ENCODE results near the gene IL17D.
"Not testable (repeated sequence)": the region's sequence is repeated elsewhere in the genome, so short reads cannot be mapped to it uniquely, and the experiment has no call there.

Gene IL17D

GRCh38 chr13:20721058-20721453 is 17.6 kb downstream of the IL17D start:
- no peaks in the 10 kb centered on the region for H3K9me3 Mint-ChIP-seq (ENCODE audit: low read depth)
- H3K27ac Mint-ChIP-seq, result no peak overlapping the region
- no peaks in the 10 kb centered on the region for H3K36me3 Mint-ChIP-seq
- H3K4me1 Mint-ChIP-seq (ENCODE audit: low read depth), result peaks cover 1% of the 10 kb centered on the region
- H3K27me3 Mint-ChIP-seq, result no peaks in the 10 kb centered on the region
- H3K4me3 Mint-ChIP-seq, result peak overlapping the region; percentile 20

- Mint-ChIP-seq H3K9me3 (ENCODE audit: low read depth) (no peaks in the 10 kb centered on the region), H3K27ac (no peak overlapping the region), H3K27me3 (no peaks in the 10 kb centered on the region), H3K4me3 (peak overlapping the region; percentile 66), H3K4me1 (ENCODE audit: low read depth) (peaks cover 1% of the 10 kb centered on the region), H3K36me3 (no peaks in the 10 kb centered on the region)
Measured at GRCh38 chr13:20721454-20722357, 18.2 kb downstream of the IL17D start.

GRCh38 chr13:20727856-20728255 is 24.4 kb downstream of the IL17D start:
- no peak overlapping the region for H3K4me3 Mint-ChIP-seq
- H3K27me3 Mint-ChIP-seq, result no peaks in the 10 kb centered on the region
- H3K9me3 Mint-ChIP-seq (ENCODE audit: low read depth), result no peaks in the 10 kb centered on the region
- no peak overlapping the region for H3K27ac Mint-ChIP-seq
- peaks cover 7% of the 10 kb centered on the region for H3K36me3 Mint-ChIP-seq
- H3K4me1 Mint-ChIP-seq (ENCODE audit: low read depth), result no peaks in the 10 kb centered on the region

- Mint-ChIP-seq H3K4me3 (no peak overlapping the region), H3K9me3 (ENCODE audit: low read depth) (no peaks in the 10 kb centered on the region), H3K27ac (no peak overlapping the region)
Measured at GRCh38 chr13:20728579-20729311, 25.2 kb downstream of the IL17D start.

GRCh38 chr13:20729633-20730585 is 26.4 kb downstream of the IL17D start:
- Mint-ChIP-seq H3K27ac (no peak overlapping the region), H3K9me3 (ENCODE audit: low read depth) (no peaks in the 10 kb centered on the region), H3K27me3 (no peaks in the 10 kb centered on the region), H3K4me3 (no peak overlapping the region), H3K4me1 (ENCODE audit: low read depth) (no peaks in the 10 kb centered on the region), H3K36me3 (peaks cover 10% of the 10 kb centered on the region)

More at GRCh38 chr13:20728579-20729311, 25.2 kb downstream of the IL17D start:
- Mint-ChIP-seq H3K36me3 (peaks cover 7% of the 10 kb centered on the region), H3K27me3 (no peaks in the 10 kb centered on the region), H3K4me1 (ENCODE audit: low read depth) (no peaks in the 10 kb centered on the region)

- H3K4me3 Mint-ChIP-seq, result no peak overlapping the region
- H3K9me3 Mint-ChIP-seq (ENCODE audit: low read depth), result no peaks in the 10 kb centered on the region
- peaks cover 14% of the 10 kb centered on the region for H3K36me3 Mint-ChIP-seq
- H3K27ac Mint-ChIP-seq, result no peak overlapping the region
- H3K4me1 Mint-ChIP-seq (ENCODE audit: low read depth), result no peaks in the 10 kb centered on the region
- H3K27me3 Mint-ChIP-seq, result no peaks in the 10 kb centered on the region
Measured at GRCh38 chr13:20738616-20739015, 35.1 kb downstream of the IL17D start.

- no peaks in the 10 kb centered on the region for H3K9me3 Mint-ChIP-seq (ENCODE audit: low read depth)
- no peak overlapping the region for H3K27ac Mint-ChIP-seq
- no peaks in the 10 kb centered on the region for H3K4me1 Mint-ChIP-seq (ENCODE audit: low read depth)
- no peak overlapping the region for H3K4me3 Mint-ChIP-seq
- peaks cover 13% of the 10 kb centered on the region for H3K36me3 Mint-ChIP-seq
- H3K27me3 Mint-ChIP-seq, result no peaks in the 10 kb centered on the region
Measured at GRCh38 chr13:20740021-20740420, 36.5 kb downstream of the IL17D start.

- H3K9me3 Mint-ChIP-seq (ENCODE audit: low read depth), result peaks cover 10% of the 10 kb centered on the region
- not testable (repeated sequence) for H3K27me3 Mint-ChIP-seq; H3K4me1 Mint-ChIP-seq (ENCODE audit: low read depth); H3K27ac Mint-ChIP-seq; H3K4me3 Mint-ChIP-seq
- H3K36me3 Mint-ChIP-seq, result peaks cover 25% of the 10 kb centered on the region
Measured at GRCh38 chr13:20743830-20744404, 40.4 kb downstream of the IL17D start.

- Mint-ChIP-seq H3K27ac (no peak overlapping the region), H3K9me3 (ENCODE audit: low read depth) (peaks cover 22% of the 10 kb centered on the region), H3K27me3 (no peaks in the 10 kb centered on the region), H3K4me1 (ENCODE audit: low read depth) (no peaks in the 10 kb centered on the region), H3K4me3 (no peak overlapping the region), H3K36me3 (peaks cover 47% of the 10 kb centered on the region)
Measured at GRCh38 chr13:20749377-20749776, 45.9 kb downstream of the IL17D start.

- Mint-ChIP-seq H3K36me3 (peaks cover 47% of the 10 kb centered on the region), H3K27me3 (no peaks in the 10 kb centered on the region), H3K27ac (no peak overlapping the region), H3K4me1 (ENCODE audit: low read depth) (no peaks in the 10 kb centered on the region), H3K9me3 (ENCODE audit: low read depth) (peaks cover 11% of the 10 kb centered on the region), H3K4me3 (no peak overlapping the region)
Measured at GRCh38 chr13:20754009-20754408, 50.5 kb downstream of the IL17D start.

GRCh38 chr13:20760872-20761271 is 57.4 kb downstream of the IL17D start:
- Mint-ChIP-seq H3K36me3 (peaks cover 13% of the 10 kb centered on the region), H3K4me3 (no peak overlapping the region), H3K4me1 (ENCODE audit: low read depth) (peaks cover 2% of the 10 kb centered on the region), H3K9me3 (ENCODE audit: low read depth) (no peaks in the 10 kb centered on the region), H3K27ac (no peak overlapping the region), H3K27me3 (no peaks in the 10 kb centered on the region)

GRCh38 chr13:20767309-20767943 is 63.9 kb downstream of the IL17D start:
- Mint-ChIP-seq H3K27me3 (no peaks in the 10 kb centered on the region), H3K9me3 (ENCODE audit: low read depth) (peaks cover 15% of the 10 kb centered on the region), H3K4me3 (no peak overlapping the region), H3K27ac (no peak overlapping the region), H3K36me3 (peaks cover 32% of the 10 kb centered on the region), H3K4me1 (ENCODE audit: low read depth) (peaks cover 31% of the 10 kb centered on the region)

- no peak overlapping the region for H3K27ac Mint-ChIP-seq
- H3K4me3 Mint-ChIP-seq, result no peak overlapping the region
- peaks cover 32% of the 10 kb centered on the region for H3K36me3 Mint-ChIP-seq
- peaks cover 37% of the 10 kb centered on the region for H3K4me1 Mint-ChIP-seq (ENCODE audit: low read depth)
- no peaks in the 10 kb centered on the region for H3K27me3 Mint-ChIP-seq
- H3K9me3 Mint-ChIP-seq (ENCODE audit: low read depth), result peaks cover 15% of the 10 kb centered on the region
Measured at GRCh38 chr13:20769091-20769490, 65.6 kb downstream of the IL17D start.

- H3K27me3 Mint-ChIP-seq, result no peaks in the 10 kb centered on the region
- peaks cover 15% of the 10 kb centered on the region for H3K9me3 Mint-ChIP-seq (ENCODE audit: low read depth)
- H3K4me3 Mint-ChIP-seq, result no peak overlapping the region
- H3K27ac Mint-ChIP-seq, result no peak overlapping the region
- H3K4me1 Mint-ChIP-seq (ENCODE audit: low read depth), result peaks cover 40% of the 10 kb centered on the region
- peaks cover 34% of the 10 kb centered on the region for H3K36me3 Mint-ChIP-seq
Measured at GRCh38 chr13:20769834-20770233, 66.3 kb downstream of the IL17D start.
